Calu3 (cell line): ENCODE data around the gene CD9. TPM values are rescaled to one million over a fixed set of nuclear protein-coding genes. Genes with fewer than 3 reads are reported as not detected.

ENCODE experiments used
- BruUV-seq: library from RNA; stranded (reverse); fragments of 400-500 nt; replicated peaks from 2 replicates; lab custom pipeline; 2021; lab: Mats Ljungman, UMichigan
- CTCF ChIA-PET: fragments of 300-600 bp; sonication (Branson Sonifier 250); formaldehyde crosslinking; loops from one replicate; lab custom pipeline; 2022; ENCODE audit warnings: antibody characterized with exemption; lab: Charles Lee
- DNase-seq: peaks from one replicate; pipeline ENCODE4 v3.0.0; 2022
- H3K27ac Mint-ChIP-seq: one replicate; pipeline ENCODE4 v1.8.0; 2022; ENCODE audit warnings: mixed read lengths; ENCODE audit not compliant: unreplicated experiment
- H3K27me3 Mint-ChIP-seq: one replicate; pipeline ENCODE4 v1.8.0; 2022; ENCODE audit warnings: mixed read lengths; ENCODE audit not compliant: unreplicated experiment
- H3K36me3 Mint-ChIP-seq: one replicate; pipeline ENCODE4 v1.8.0; 2022; ENCODE audit warnings: mild to moderate bottlenecking, moderate library complexity, mixed read lengths; ENCODE audit not compliant: insufficient read depth, unreplicated experiment
- H3K4me1 Mint-ChIP-seq: one replicate; pipeline ENCODE4 v1.8.0; 2022; ENCODE audit warnings: mild to moderate bottlenecking, low read depth, mixed read lengths; ENCODE audit not compliant: unreplicated experiment
- H3K4me3 Mint-ChIP-seq: one replicate; pipeline ENCODE4 v1.8.0; 2022; ENCODE audit warnings: mild to moderate bottlenecking, low read depth, moderate library complexity, mixed read lengths; ENCODE audit not compliant: unreplicated experiment
- H3K9me3 Mint-ChIP-seq: one replicate; pipeline ENCODE4 v1.8.0; 2022; ENCODE audit warnings: low read depth, mixed read lengths; ENCODE audit not compliant: unreplicated experiment
- intact Hi-C: fragments of 100-400 bp; cut with micrococcal nuclease; formaldehyde crosslinking; loops from one replicate; pipeline ENCODE4 v1.10.0; 2022; ENCODE audit not compliant: unreplicated experiment
- total RNA-seq: library from RNA; stranded (reverse); gene quantifications from 2 replicates; pipeline ENCODE4 v1.2.3, GENCODE V29; 2022
- TF ChIP-seq, protein P1 (sequence below): fragments of 200-600 bp; IDR thresholded peaks from one replicate; pipeline ENCODE4 v1.8.0; 2022; ENCODE audit warnings: antibody characterized with exemption; ENCODE audit not compliant: unreplicated experiment

Gene CD9
- total RNA-seq, 1 experiment from 2014 or later = 128 TPM

DNA sequence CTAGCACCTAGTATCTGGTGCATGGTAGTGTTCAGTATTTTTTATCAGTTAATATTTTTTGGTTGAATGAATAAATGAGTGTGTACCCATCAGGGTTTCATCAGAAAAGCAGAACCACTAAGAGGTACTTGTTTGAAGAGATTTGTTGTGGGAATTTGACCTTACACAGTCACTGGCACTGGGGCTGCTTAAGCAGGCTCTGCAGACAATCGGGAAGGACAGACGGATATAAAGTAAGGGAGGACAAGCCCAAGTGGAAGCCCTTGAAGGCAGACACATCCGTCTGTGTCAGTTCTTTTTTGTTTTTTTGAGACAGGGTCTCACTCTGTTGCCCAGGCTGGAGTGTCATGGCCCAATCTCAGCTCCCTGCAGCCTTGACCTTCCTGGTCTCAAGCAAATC, 38.7 kb downstream of the CD9 start:
- TF ChIP-seq, protein P1, sequence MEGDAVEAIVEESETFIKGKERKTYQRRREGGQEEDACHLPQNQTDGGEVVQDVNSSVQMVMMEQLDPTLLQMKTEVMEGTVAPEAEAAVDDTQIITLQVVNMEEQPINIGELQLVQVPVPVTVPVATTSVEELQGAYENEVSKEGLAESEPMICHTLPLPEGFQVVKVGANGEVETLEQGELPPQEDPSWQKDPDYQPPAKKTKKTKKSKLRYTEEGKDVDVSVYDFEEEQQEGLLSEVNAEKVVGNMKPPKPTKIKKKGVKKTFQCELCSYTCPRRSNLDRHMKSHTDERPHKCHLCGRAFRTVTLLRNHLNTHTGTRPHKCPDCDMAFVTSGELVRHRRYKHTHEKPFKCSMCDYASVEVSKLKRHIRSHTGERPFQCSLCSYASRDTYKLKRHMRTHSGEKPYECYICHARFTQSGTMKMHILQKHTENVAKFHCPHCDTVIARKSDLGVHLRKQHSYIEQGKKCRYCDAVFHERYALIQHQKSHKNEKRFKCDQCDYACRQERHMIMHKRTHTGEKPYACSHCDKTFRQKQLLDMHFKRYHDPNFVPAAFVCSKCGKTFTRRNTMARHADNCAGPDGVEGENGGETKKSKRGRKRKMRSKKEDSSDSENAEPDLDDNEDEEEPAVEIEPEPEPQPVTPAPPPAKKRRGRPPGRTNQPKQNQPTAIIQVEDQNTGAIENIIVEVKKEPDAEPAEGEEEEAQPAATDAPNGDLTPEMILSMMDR = no peak
- no TSS peak for BruUV-seq
- H3K27ac Mint-ChIP-seq = no peak overlapping the region
- CTCF ChIA-PET = no interaction called here
- peaks cover 9% of the 10 kb centered on the region for H3K36me3 Mint-ChIP-seq
- H3K9me3 Mint-ChIP-seq = no peaks in the 10 kb centered on the region
- H3K4me1 Mint-ChIP-seq = peaks cover 9% of the 10 kb centered on the region
- intact Hi-C loops = no loop called here
- no peaks in the 10 kb centered on the region for H3K27me3 Mint-ChIP-seq
- no peak for DNase-seq
- H3K4me3 Mint-ChIP-seq = no peak overlapping the region

DNA sequence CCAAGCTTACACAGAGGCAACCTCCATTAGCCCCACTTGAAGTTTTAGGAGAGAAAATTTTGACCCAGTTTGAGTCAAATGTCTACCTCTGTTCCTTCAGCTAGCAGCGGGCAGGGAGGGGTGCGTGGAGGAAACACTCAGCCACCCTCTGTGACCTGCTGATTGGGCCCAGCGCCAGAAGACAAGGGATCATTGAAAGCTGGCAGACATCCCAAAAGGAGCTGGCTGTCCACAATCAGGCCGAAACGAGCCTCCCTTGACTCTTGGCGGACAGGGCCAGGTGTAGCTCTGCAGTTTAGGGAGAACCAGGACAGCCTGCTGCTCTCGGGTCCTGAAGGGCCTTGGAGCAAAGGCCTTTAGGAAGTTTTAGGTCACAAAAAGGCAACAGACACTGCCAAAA, 41.3 kb downstream of the CD9 start:
- BruUV-seq = no TSS peak
- H3K36me3 Mint-ChIP-seq = peaks cover 5% of the 10 kb centered on the region
- intact Hi-C loops = no loop called here
- no peak overlapping the region for H3K4me3 Mint-ChIP-seq
- TF ChIP-seq, protein P1 = no peak
- H3K27ac Mint-ChIP-seq = no peak overlapping the region
- no peaks in the 10 kb centered on the region for H3K27me3 Mint-ChIP-seq
- peaks cover 9% of the 10 kb centered on the region for H3K4me1 Mint-ChIP-seq
- CTCF ChIA-PET = interaction anchor here (0.6 to 0.9 kb wide), 3 partner anchors 20 to 1621 kb away, joined by 3 to 4 read pairs (median 4); no protein-coding TSS in a partner anchor
- DNase-seq = peak; percentile 35
- no peaks in the 10 kb centered on the region for H3K9me3 Mint-ChIP-seq

DNA sequence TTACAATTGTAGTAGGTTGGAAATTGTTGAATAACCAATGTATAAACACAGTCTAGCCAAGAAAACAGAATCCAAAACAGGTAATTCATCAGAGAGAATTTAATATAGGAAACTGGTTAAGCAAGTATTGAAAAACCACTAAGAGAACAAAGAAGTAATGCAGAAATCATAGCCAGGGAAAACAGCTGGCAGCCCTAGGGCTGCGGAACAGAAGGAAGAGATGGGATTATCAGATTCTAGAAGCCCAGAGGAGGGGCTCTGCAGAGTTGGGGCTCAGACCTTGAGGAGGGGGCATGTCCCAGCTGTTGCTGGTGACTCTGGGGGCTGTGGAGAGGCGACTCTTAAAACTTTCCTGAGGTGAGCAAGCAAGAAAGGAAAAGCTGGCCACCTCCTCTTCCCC, 49.4 kb downstream of the CD9 start:
- no peaks in the 10 kb centered on the region for H3K9me3 Mint-ChIP-seq
- intact Hi-C loops = no loop called here
- no peak for DNase-seq
- H3K4me1 Mint-ChIP-seq = peaks cover 13% of the 10 kb centered on the region
- no peak overlapping the region for H3K4me3 Mint-ChIP-seq
- CTCF ChIA-PET = interaction anchor here (0.9 kb wide), 1 partner anchor 31 kb away, joined by 5 read pairs; no protein-coding TSS in a partner anchor
- TF ChIP-seq, protein P1 = no peak
- H3K27ac Mint-ChIP-seq = no peak overlapping the region
- no TSS peak for BruUV-seq
- no peaks in the 10 kb centered on the region for H3K36me3 Mint-ChIP-seq
- no peaks in the 10 kb centered on the region for H3K27me3 Mint-ChIP-seq

DNA sequence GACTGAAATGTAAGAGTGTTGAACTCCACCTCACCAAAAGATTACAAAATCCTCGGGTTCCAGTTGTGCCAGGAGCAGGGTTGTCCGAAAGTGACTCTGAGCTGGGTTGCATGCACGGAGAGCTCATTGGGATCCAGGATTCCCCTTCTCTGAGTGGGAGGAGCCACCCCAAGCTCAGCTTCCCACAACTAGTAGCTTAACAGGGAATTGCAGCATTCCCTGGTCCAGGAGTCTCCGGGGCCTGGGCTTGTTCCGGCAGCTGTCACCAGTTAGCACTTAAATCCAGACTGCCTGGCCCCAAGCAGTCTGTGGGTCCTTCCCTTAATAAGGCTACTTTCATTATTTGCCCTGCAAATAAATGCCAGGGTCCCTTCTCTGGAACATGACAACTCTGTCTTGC, 50.1 kb downstream of the CD9 start:
- no peaks in the 10 kb centered on the region for H3K27me3 Mint-ChIP-seq
- H3K27ac Mint-ChIP-seq = no peak overlapping the region
- TF ChIP-seq, protein P1 = no peak
- H3K9me3 Mint-ChIP-seq = no peaks in the 10 kb centered on the region
- no peak for DNase-seq
- CTCF ChIA-PET = interaction anchor here (0.9 kb wide), 1 partner anchor 30 kb away, joined by 5 read pairs; no protein-coding TSS in a partner anchor
- H3K36me3 Mint-ChIP-seq = no peaks in the 10 kb centered on the region
- intact Hi-C loops = no loop called here
- no peak overlapping the region for H3K4me3 Mint-ChIP-seq
- H3K4me1 Mint-ChIP-seq = peaks cover 13% of the 10 kb centered on the region
- BruUV-seq = no TSS peak
